Right lobe of liver (tissue), 6 donors: ENCODE data around the gene LSS. TPM values are rescaled to one million over a fixed set of nuclear protein-coding genes. Genes with fewer than 3 reads are reported as not detected.

Experiments used
- ATAC-seq, 4 donors: fragments of 200-7000 bp; cut with Tn5 transposase; one replicate each; pipeline ENCODE4 v1.9.1; 2020; ENCODE audit warnings: mild to moderate bottlenecking in 4 of 4, moderate library complexity in 4 of 4
- DNase-seq, 3 donors: peaks; one replicate each; pipeline ENCODE4 v3.0.0-alpha.2; 2020
- H3K27ac ChIP-seq, 3 donors: fragments of 200-600 bp; one replicate each; pipeline ENCODE4 v1.8.0; 2022
- H3K27me3 ChIP-seq, 2 donors: fragments of 200-600 bp; one replicate each; pipeline ENCODE4 v1.8.0; 2022
- H3K36me3 ChIP-seq, 4 donors: fragments of 200-600 bp; sonication (generic) in 1 of 4; one replicate each; pipeline versions ENCODE4 v1.5.1 to v1.8.0; 2017 to 2022; ENCODE audit warnings: control low read depth in 1 of 4
- H3K4me1 ChIP-seq, 4 donors: fragments of 200-600 bp; sonication (generic) in 1 of 4; one replicate each; pipeline versions ENCODE4 v1.5.1 to v1.8.0; 2017 to 2022; ENCODE audit warnings: control low read depth in 1 of 4
- H3K4me3 ChIP-seq, 3 donors: fragments of 200-600 bp; one replicate each; pipeline ENCODE4 v1.8.0; 2022
- H3K9me3 ChIP-seq, 4 donors: fragments of 200-600 bp; sonication (generic) in 1 of 4; one replicate each; pipeline versions ENCODE4 v1.5.1 to v1.8.0; 2017 to 2022; ENCODE audit warnings: control low read depth in 1 of 4
- CTCF ChIP-seq, 4 donors: fragments of 200-600 bp in 3 of 4; fragments of 450-650 bp in 1 of 4; IDR thresholded peaks; one replicate each; pipeline versions ENCODE4 v1.5.1 to v1.8.0; 2016 to 2022; ENCODE audit warnings: antibody characterized with exemption in 4 of 4, mild to moderate bottlenecking in 2 of 4
- POLR2A ChIP-seq: fragments of 450-650 bp; IDR thresholded peaks from one replicate; pipeline ENCODE4 v1.6.1; 2017; ENCODE audit warnings: antibody characterized with exemption, mild to moderate bottlenecking
- WGBS: methylation state at CpG from one replicate; pipeline ENCODE4 v1.1.6; 2018; ENCODE audit warnings: low coverage, low lambda C conversion rate; ENCODE audit not compliant: insufficient coverage; ENCODE audit errors: missing lambda C conversion rate; 5-methylcytosine and 5-hydroxymethylcytosine counted together
- intact Hi-C, 2 donors: fragments of 100-400 bp; cut with DNase I; formaldehyde crosslinking; loops; one replicate each; pipeline versions ENCODE4 v1.11.2 to v1.14.1; 2022
- total RNA-seq, 6 experiments: library from RNA; depleted of rRNA in 2 of 6; stranded (reverse); fragments of >200 nt in 2 of 6; fragmentation: NEBNext Ultra II Directional in 3 of 6; extraction: Animal tissue kit (Norgen Biotek cat#: 25700) in 3 of 6; gene quantifications; one replicate each; pipeline versions ENCODE4 v1.1.0 to v1.2.4, GENCODE V29; 2016 to 2023
- donor health status: DM: no; HTN: yes; CAD: no.
- donor health status: DM: no; HTN: no; CAD: no.
- donor health status: DM: no; HTN: no; CAD: no.
- donor health status: DM: no; HTN: yes; CAD: no.
- donor health status: DM: no; HTN: yes; CAD: no.

Gene LSS
- total RNA-seq, 6 experiments from 2014 or later: 37.0 to 103 (median 59.6) TPM

DNA sequence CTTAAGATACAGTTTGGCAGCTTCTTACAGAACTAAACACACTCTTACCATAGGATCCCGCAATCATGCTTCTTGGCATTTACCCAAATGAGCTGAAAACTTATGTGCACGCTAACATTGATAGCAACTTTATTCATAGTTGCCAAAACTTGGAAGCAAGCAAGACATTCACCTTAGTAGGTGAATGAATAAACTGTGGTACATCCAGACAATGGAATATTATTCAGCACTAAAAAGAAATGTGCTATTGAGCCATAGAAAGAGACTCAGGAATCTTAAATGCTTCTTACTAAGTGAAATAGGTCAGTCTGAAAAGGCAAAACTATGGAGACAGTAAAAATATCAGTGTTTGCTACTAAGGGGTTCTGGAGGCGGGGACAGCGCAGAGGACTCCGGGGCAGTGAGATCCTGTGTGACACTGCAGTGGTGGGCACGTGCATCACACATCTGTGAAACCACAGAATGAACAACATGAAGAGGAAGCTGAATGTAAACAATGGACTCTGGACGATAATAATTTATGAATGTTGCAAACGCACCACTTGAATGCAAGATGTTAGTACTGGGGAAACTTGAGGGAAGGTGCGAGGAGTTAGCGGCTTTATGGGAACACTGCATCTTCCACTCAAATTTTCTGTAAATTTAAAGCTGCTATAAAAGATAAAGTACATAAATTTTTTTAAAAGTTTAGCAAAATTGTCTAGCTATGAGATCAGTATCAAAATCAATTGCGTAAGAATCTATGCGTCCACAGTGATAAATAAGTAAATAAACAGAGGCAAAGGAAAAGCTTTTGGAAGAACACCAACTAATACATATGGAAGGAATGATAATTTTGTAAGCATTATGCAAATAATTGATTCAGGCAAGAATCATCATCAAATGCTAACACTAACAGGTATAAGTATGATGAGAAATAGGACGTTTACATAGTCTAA lies 28.9 kb downstream of the LSS start:
- TF ChIP-seq POLR2A (no peak), CTCF (IDR thresholded peaks at IDR 0.05) (no peak)
- no peaks in the 10 kb centered on the region for H3K9me3 ChIP-seq
- DNase-seq (peak in 2 of 3 donors; percentile 4 to 10), ATAC-seq (no peak)
- no peaks in the 10 kb centered on the region for H3K27me3 ChIP-seq
- H3K4me3 ChIP-seq: no peak overlapping the region
- no peaks in the 10 kb centered on the region for H3K4me1 ChIP-seq
- H3K27ac ChIP-seq: no peak overlapping the region
- peaks cover 0 to 78% (median 8%) of the 10 kb centered on the region in 4 donors for H3K36me3 ChIP-seq
- intact Hi-C loops: no loop called here
- WGBS: 76% methylated on average over 13 of the region's 13 CpGs

GRCh38 chr21:46196733-46197132 lies 31.8 kb downstream of the LSS start:
- H3K36me3 ChIP-seq: peaks cover 0 to 80% (median 11%) of the 10 kb centered on the region in 4 donors
- H3K4me1 ChIP-seq: no peaks in the 10 kb centered on the region
- no peak for ATAC-seq
- no peak overlapping the region for H3K4me3 ChIP-seq
- H3K27me3 ChIP-seq: no peaks in the 10 kb centered on the region
- intact Hi-C loops: no loop called here
- DNase-seq: peak in 1 of 3 donors; percentile 35
- no peak for TF ChIP-seq POLR2A
- TF ChIP-seq CTCF (IDR thresholded peaks at IDR 0.05): no peak
- H3K9me3 ChIP-seq: no peaks in the 10 kb centered on the region
- H3K27ac ChIP-seq: no peak overlapping the region
- WGBS: 80% methylated on average over 18 of the region's 20 CpGs

DNA sequence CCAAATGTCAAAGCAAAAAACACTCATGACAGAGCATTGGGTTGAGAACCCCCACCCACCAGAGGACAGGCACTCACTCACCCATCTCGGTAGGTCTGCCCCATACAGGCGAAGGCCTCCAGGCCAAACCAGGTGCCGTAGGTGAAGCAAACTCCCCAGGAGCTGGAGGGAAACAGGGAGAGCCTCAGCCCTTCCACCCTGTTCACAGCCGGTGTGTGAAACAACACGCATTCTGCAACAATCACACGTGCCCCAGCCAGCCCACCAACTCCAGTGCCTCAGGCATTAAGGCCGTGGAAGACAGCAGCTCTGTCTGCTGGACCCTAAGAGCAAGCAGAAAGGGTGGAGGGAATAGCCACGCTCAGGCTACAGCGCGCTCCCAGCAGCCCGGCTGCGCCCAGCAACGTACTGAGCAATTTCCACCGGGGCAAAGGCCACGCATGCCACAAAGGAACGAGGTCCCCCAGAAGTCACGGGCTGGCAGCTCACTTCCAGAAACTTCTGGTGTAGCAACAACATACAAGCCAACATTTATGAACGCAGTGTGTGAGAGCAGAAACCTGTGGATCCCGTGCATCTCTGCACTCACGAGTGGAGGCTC lies 32.9 kb downstream of the LSS start:
- no peak for ATAC-seq
- Histone ChIP-seq H3K27me3 (no peaks in the 10 kb centered on the region), H3K9me3 (no peaks in the 10 kb centered on the region), H3K4me3 (no peak overlapping the region), H3K4me1 (no peaks in the 10 kb centered on the region), H3K36me3 (peaks cover 0 to 87% (median 11%) of the 10 kb centered on the region in 4 donors), H3K27ac (no peak overlapping the region)
- DNase-seq: no peak
- WGBS: 96% methylated on average over 5 of the region's 20 CpGs
- no peak for TF ChIP-seq CTCF (IDR thresholded peaks at IDR 0.05)
- no peak for TF ChIP-seq POLR2A
- intact Hi-C loops: no loop called here

DNA sequence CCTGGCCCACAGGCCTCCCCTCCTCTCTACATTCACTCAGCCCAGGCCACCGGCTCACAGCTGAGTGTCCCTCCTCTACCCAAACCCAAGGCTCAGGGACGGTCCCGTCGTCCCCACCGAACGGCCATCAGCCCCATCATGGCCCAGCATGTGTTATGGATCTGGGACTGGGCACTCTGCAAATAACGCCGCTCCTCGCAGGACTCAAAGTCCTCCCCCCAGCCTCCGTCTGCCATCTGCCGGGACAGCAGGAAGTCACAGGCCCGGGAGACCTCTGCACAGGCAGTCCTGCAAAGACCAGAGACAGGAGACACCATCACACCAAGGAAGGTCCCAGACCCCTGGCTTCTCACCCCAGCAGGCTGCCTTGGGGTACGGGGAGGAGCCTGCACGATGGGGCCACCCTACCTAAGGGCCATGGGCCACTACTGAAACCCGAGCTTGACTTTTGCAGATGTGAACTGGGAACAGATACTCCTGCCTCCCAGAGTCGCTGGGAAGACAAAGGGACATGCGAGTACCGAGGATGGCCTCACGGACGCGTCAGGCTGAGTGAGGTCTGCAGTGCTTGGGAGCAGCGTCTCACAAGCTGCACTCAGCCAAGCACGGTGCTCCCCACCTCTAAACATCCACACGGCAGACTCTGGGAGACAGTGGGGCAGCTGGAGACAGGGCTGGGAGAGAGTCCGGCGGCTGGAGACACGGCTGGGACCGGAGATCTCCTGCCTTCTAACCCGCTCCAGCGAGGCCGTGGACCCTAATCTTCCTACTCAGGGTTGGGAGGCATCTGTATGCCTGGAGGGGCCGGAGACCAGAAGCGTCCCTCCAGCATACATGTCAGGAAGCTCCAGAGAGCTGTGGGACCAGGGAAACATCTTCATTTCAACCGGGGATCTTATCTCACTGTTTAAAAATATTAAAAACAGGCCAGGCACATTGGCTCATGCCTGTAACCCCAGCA lies 33.9 kb downstream of the LSS start:
- Histone ChIP-seq H3K4me3 (no peak overlapping the region), H3K36me3 (peaks cover 0 to 85% (median 11%) of the 10 kb centered on the region in 4 donors)
- DNase-seq: no peak

More for the DNA sequence above, 33.9 kb downstream of the LSS start:
- 100% methylated on average over 1 of the region's 34 CpGs for WGBS
- no peak for TF ChIP-seq POLR2A
- no peak for TF ChIP-seq CTCF (IDR thresholded peaks at IDR 0.05)
- Histone ChIP-seq H3K9me3 (no peaks in the 10 kb centered on the region), H3K4me1 (no peaks in the 10 kb centered on the region), H3K27ac (no peak overlapping the region), H3K27me3 (no peaks in the 10 kb centered on the region)
- ATAC-seq: peak in 1 of 4 donors; percentile 10
- intact Hi-C loops: no loop called here
